Measurements from ENCODE around the gene MEST.

Gene MEST

DNA sequence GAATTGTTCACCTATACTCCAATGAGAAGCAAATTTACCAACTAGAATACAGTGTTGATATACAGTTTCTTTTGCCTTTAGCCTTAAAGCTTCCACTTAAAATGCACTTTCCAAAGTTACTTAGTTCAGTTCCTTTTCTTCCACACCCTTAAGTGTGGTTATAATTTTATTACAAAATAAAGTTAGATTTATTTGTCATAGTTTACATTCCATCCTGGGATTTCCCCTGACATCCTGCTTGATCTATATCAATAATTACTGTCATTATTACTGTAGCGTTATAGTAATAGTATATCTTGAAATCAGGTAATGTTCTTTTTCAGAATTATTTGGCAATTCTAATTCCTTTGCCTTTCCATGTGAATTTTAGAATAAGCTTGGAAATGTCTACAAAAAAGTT is 23.3 kb upstream of the MEST start:
- H3K9ac ChIP-seq (ENCODE audit: low read depth, low read length), result no peak overlapping the region
- H3K4me3 ChIP-seq (ENCODE audit: low read length), result no peak overlapping the region
- no peaks in the 10 kb centered on the region for H3K9me3 ChIP-seq (ENCODE audit: insufficient read depth, low read depth, low read length)
- H3K4me1 ChIP-seq (ENCODE audit: insufficient read depth, low read length), result no peaks in the 10 kb centered on the region
- no peak overlapping the region for H3K27ac ChIP-seq (ENCODE audit: low read length)
- no peaks in the 10 kb centered on the region for H3K27me3 ChIP-seq (ENCODE audit: insufficient read depth, low read length)
- H3K36me3 ChIP-seq (ENCODE audit: insufficient read depth, low read depth, low read length), result no peaks in the 10 kb centered on the region

DNA sequence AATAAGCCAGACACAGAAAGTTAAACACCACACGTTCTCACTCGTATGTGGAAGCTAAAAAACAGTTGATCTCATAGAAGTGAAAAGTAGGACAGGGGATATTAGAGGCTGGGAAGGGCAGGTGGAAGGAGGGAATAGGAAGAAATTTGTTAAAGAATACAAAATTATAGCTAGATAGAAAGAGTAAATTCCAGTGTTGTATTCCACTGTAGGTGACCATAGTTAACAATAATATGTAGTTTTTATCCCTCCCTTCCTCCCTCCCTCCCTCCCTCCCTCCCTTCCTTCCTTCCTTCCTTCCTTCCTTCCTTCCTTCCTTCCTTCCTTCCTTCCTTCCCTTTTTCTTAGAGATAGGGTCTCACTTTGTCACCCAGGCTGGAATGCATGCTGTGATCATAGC is 19.9 kb upstream of the MEST start:
- Histone ChIP-seq H3K27ac (ENCODE audit: low read length) (no peak overlapping the region), H3K4me3 (ENCODE audit: low read length) (no peak overlapping the region), H3K9ac (ENCODE audit: low read depth, low read length) (no peak overlapping the region), H3K27me3 (ENCODE audit: insufficient read depth, low read length) (no peaks in the 10 kb centered on the region), H3K36me3 (ENCODE audit: insufficient read depth, low read depth, low read length) (no peaks in the 10 kb centered on the region), H3K9me3 (ENCODE audit: insufficient read depth, low read depth, low read length) (no peaks in the 10 kb centered on the region), H3K4me1 (ENCODE audit: insufficient read depth, low read length) (peaks cover 4% of the 10 kb centered on the region; the same call in 1 of the 2 replicates)

DNA sequence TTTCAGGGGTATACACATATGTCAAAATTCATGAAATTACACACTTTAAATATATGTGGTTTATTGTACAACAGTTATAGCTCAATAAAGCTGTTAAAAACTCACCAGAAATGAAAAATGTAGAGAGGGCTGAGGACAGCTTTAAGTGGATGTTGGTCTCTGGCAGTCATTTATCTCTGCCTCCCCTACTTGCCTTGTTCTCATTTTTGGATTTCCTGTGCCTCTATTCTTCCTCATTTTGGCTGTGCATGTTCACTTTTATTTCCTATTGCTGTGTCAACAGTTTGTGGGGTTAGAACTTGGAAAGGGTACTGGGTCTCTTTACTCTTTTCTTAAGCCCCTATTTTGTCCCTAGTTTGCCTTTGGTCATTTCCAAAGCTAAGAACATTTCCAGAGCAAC is 18.6 kb upstream of the MEST start:
- H3K4me3 ChIP-seq (ENCODE audit: low read length), result no peak overlapping the region
- peaks cover 8% of the 10 kb centered on the region; the same call in 1 of the 2 replicates for H3K9me3 ChIP-seq (ENCODE audit: insufficient read depth, low read depth, low read length)
- H3K4me1 ChIP-seq (ENCODE audit: insufficient read depth, low read length), result peaks cover 4% of the 10 kb centered on the region; the same call in 1 of the 2 replicates
- H3K36me3 ChIP-seq (ENCODE audit: insufficient read depth, low read depth, low read length), result no peaks in the 10 kb centered on the region
- no peaks in the 10 kb centered on the region for H3K27me3 ChIP-seq (ENCODE audit: insufficient read depth, low read length)
- no peak overlapping the region for H3K9ac ChIP-seq (ENCODE audit: low read depth, low read length)
- no peak overlapping the region for H3K27ac ChIP-seq (ENCODE audit: low read length)

DNA sequence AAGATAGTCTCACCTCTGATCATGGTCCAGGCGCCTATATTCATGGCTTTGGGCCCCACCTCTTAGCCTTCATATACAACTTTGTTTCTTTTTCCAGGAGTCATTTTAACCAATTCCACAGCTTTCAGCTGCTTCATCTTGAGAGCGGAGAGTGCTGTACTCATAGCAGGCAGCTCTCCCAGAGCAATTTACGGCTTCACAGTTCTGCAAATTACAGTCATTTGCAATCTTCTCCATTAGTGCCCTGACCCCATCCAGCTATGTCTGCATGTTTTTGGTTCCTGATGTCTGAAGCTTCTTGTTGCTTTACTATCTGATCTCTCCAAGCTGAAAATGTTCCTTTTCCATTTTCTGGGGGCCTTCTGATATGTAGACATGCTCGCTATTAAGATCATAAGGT is 18.0 kb upstream of the MEST start:
- no peak overlapping the region for H3K27ac ChIP-seq (ENCODE audit: low read length)
- no peak overlapping the region for H3K4me3 ChIP-seq (ENCODE audit: low read length)
- no peaks in the 10 kb centered on the region for H3K36me3 ChIP-seq (ENCODE audit: insufficient read depth, low read depth, low read length)
- no peaks in the 10 kb centered on the region for H3K27me3 ChIP-seq (ENCODE audit: insufficient read depth, low read length)
- H3K4me1 ChIP-seq (ENCODE audit: insufficient read depth, low read length), result peaks cover 4% of the 10 kb centered on the region; the same call in 1 of the 2 replicates
- H3K9ac ChIP-seq (ENCODE audit: low read depth, low read length), result no peak overlapping the region
- H3K9me3 ChIP-seq (ENCODE audit: insufficient read depth, low read depth, low read length), result peaks cover 10% of the 10 kb centered on the region; the same call in 1 of the 2 replicates

DNA sequence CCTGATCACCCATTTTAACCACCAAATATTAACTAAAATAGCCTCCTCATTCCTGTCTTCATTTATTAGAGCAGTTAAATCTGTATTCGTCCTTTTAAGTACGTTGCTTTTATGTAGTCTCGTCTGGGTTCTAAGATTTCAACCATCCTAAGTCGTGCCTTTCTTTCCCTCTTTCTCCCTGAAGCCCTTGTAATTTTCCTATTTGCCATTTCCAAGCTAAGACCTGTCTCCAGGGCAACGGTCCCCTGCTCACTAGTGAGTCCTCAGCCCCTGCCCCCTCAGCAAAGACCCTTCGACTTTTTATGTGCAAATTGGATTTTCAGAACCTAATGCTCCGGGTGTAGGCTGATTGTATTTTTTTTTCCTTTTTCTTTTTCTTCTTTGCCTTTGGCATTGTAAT is 16.1 kb upstream of the MEST start:
- Histone ChIP-seq H3K9ac (ENCODE audit: low read depth, low read length) (no peak overlapping the region), H3K27me3 (ENCODE audit: insufficient read depth, low read length) (no peaks in the 10 kb centered on the region), H3K4me3 (ENCODE audit: low read length) (no peak overlapping the region), H3K4me1 (ENCODE audit: insufficient read depth, low read length) (peaks cover 4% of the 10 kb centered on the region; the same call in 1 of the 2 replicates), H3K36me3 (ENCODE audit: insufficient read depth, low read depth, low read length) (no peaks in the 10 kb centered on the region), H3K9me3 (ENCODE audit: insufficient read depth, low read depth, low read length) (peaks cover 10% of the 10 kb centered on the region; the same call in 1 of the 2 replicates), H3K27ac (ENCODE audit: low read length) (no peak overlapping the region)

DNA sequence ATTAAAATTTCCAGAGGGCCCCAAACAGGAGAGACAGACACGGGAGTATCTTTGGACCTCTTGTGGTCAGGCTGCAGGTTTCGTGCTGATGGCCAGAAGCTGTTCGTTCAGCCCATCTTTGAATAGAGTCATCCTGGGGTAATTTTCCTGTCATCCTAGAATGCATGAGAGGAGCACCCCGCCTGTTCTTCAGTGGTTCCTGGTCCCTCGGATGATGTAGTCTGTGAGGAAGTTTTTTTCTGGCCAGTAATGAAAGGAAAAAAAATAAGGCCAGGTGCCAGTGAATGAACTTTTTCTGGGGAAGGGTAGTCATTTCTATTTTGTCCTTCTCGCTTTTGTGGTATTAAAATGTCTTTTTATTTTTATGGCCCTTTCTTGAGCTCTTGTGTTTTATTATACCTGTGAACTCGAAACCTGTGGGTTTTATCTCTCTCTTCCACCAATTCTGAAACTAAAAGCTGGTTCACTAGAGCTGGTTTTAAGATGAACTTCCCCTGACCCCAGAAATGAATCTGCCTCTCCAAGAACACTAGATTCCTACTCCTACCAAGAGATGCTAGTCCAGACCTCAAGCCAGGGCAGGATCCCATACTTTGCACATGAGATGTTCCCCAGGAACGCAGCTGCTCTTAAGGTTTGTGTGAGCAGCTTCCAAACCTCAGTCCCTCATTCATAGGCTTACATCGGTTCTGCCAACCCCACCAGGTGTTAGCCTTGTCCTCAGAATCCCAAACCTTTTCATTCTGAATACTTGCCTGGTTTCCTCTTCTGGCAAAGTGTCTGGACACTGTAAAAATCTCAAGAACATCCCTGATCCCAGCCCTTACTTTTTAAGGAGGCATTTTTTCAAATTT is 15.4 kb upstream of the MEST start:
- Histone ChIP-seq H3K36me3 (ENCODE audit: insufficient read depth, low read depth, low read length) (no peaks in the 10 kb centered on the region), H3K27me3 (ENCODE audit: insufficient read depth, low read length) (no peaks in the 10 kb centered on the region), H3K9ac (ENCODE audit: low read depth, low read length) (no peak overlapping the region), H3K27ac (ENCODE audit: low read length) (no peak overlapping the region), H3K4me1 (ENCODE audit: insufficient read depth, low read length) (peaks cover 4% of the 10 kb centered on the region; the same call in 1 of the 2 replicates), H3K9me3 (ENCODE audit: insufficient read depth, low read depth, low read length) (peaks cover 10% of the 10 kb centered on the region; the same call in 1 of the 2 replicates), H3K4me3 (ENCODE audit: low read length) (no peak overlapping the region)

DNA sequence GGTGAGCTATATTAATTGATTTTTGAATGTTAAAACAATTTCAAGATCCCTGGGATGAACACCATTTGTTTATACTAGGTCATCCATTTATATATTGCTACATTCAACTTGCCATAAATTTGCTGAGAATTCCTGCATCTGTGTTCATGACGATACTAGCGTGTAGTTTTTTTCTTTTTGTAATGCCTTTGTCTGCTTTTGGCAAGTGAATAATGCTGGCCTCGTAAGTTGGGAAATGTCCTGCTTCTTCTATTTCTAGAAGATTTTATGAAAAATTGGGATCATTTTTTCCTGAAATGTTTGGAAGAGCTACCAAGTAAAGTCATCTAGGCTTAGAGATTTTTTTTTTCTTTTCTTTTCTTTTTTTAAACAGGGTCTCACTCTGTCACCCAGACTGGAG is 12.9 kb upstream of the MEST start:
- no peaks in the 10 kb centered on the region for H3K36me3 ChIP-seq (ENCODE audit: insufficient read depth, low read depth, low read length)
- peaks cover 4% of the 10 kb centered on the region; the same call in 1 of the 2 replicates for H3K4me1 ChIP-seq (ENCODE audit: insufficient read depth, low read length)
- no peak overlapping the region for H3K4me3 ChIP-seq (ENCODE audit: low read length)
- H3K9me3 ChIP-seq (ENCODE audit: insufficient read depth, low read depth, low read length), result peaks cover 10% of the 10 kb centered on the region; the same call in 1 of the 2 replicates
- no peak overlapping the region for H3K27ac ChIP-seq (ENCODE audit: low read length)
- H3K27me3 ChIP-seq (ENCODE audit: insufficient read depth, low read length), result no peaks in the 10 kb centered on the region
- no peak overlapping the region for H3K9ac ChIP-seq (ENCODE audit: low read depth, low read length)

DNA sequence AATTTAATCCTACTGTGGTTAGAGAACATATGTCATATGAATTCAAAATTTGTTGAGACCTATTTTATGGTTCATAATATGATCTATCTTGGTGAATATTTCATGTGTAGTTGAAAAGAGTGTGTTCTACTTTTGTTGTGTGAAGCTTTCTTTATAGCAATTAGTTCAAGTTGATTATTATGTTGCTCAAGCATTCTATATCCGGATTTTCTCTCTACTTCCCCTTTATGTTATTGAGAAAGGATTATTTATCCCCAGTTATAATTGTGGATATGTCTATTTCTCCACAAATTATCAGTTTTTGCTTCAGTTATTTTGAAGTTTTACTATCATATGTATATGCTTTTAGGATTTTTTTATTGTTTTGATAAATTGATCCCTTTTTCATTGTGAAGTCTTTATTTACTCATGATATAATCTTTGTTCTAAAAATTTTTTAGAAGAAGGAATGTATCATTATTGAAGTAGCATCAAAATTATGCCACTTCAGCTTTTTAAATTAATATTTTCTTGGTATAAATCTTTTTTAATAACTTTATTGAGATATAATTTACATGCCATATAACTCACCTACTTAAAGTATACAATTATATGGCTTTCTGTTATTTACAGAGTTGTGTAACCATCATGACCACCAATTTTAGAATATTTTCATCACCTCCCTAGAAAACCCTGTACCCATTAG is 12.0 kb upstream of the MEST start:
- Histone ChIP-seq H3K9ac (ENCODE audit: low read depth, low read length) (no peak overlapping the region), H3K4me3 (ENCODE audit: low read length) (no peak overlapping the region), H3K4me1 (ENCODE audit: insufficient read depth, low read length) (peaks cover 4% of the 10 kb centered on the region; the same call in 1 of the 2 replicates), H3K36me3 (ENCODE audit: insufficient read depth, low read depth, low read length) (no peaks in the 10 kb centered on the region), H3K27me3 (ENCODE audit: insufficient read depth, low read length) (no peaks in the 10 kb centered on the region), H3K27ac (ENCODE audit: low read length) (no peak overlapping the region), H3K9me3 (ENCODE audit: insufficient read depth, low read depth, low read length) (peaks cover 10% of the 10 kb centered on the region; the same call in 1 of the 2 replicates)

DNA sequence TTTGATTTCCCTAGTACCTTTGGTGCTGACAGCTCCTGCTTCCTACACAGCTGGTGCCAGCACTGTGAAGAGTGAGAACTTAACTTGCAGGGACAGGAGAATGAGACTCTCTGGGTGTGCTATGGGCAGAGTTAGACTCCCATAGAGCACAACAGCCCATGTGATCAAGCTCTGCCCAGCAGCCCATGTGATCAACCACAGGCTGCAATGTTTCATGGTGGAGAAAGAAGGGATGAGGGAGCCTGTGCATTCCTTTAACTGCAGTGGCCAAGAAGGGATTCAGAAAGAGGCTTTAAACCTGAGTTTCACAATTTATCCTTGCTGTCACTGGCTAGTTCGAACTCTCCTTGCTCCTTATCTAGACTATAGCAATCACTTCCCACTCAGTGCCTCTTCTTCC is 10.0 kb upstream of the MEST start:
- Histone ChIP-seq H3K27ac (ENCODE audit: low read length) (no peak overlapping the region), H3K9me3 (ENCODE audit: insufficient read depth, low read depth, low read length) (peaks cover 10% of the 10 kb centered on the region; the same call in 1 of the 2 replicates), H3K36me3 (ENCODE audit: insufficient read depth, low read depth, low read length) (no peaks in the 10 kb centered on the region), H3K4me3 (ENCODE audit: low read length) (no peak overlapping the region), H3K4me1 (ENCODE audit: insufficient read depth, low read length) (no peaks in the 10 kb centered on the region), H3K27me3 (ENCODE audit: insufficient read depth, low read length) (no peaks in the 10 kb centered on the region; the same call in 1 of the 2 replicates), H3K9ac (ENCODE audit: low read depth, low read length) (no peak overlapping the region)

DNA sequence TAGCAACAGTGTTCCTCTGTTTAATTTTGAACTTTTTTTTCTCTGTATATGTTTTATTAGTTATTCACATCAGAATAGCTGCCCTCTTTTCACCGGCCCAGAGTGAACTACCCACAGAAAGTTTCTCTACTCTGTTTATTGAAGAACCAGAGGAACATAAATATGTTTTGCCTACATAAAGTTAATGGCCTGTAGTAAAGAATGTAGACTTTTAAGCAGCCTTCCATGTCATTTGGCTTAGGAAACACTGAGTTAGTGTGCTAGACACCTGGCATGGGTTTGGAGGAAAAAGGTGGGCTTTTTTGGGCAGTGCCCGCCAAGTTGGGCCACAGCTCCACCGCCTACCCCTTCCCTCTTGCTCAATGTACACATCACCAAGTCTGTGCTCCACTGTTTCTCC is 8.9 kb upstream of the MEST start:
- Histone ChIP-seq H3K36me3 (ENCODE audit: insufficient read depth, low read depth, low read length) (no peaks in the 10 kb centered on the region), H3K4me3 (ENCODE audit: low read length) (no peak overlapping the region), H3K9ac (ENCODE audit: low read depth, low read length) (no peak overlapping the region), H3K9me3 (ENCODE audit: insufficient read depth, low read depth, low read length) (peaks cover 5% of the 10 kb centered on the region; the same call in 1 of the 2 replicates), H3K4me1 (ENCODE audit: insufficient read depth, low read length) (no peaks in the 10 kb centered on the region), H3K27me3 (ENCODE audit: insufficient read depth, low read length) (no peaks in the 10 kb centered on the region; the same call in 1 of the 2 replicates), H3K27ac (ENCODE audit: low read length) (no peak overlapping the region)

DNA sequence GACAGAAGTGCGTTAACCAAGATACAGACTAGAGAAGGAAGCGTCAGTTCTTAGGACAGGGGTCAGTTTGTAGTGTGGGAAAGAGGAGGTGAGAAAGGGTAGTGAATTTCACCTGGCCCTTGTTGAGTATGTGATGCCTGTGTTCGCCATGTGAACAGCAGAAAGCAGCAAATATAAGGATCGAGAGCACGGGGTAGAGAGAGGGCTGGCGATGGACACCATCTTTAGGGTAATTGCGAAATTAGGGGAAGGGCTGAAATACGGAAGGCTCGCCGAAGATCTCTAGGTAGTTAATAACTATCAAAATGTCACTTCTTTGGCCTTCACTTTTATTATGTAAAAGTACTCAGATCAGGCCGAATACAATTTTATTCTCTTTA is 6.2 kb upstream of the MEST start:
- Histone ChIP-seq H3K4me3 (ENCODE audit: low read length) (no peak overlapping the region), H3K4me1 (ENCODE audit: insufficient read depth, low read length) (0 out of 2 replicates have a peak, but pooled peaks cover 3% of the 10 kb centered on the region), H3K27ac (ENCODE audit: low read length) (no peak overlapping the region), H3K9ac (ENCODE audit: low read depth, low read length) (no peak overlapping the region), H3K36me3 (ENCODE audit: insufficient read depth, low read depth, low read length) (no peaks in the 10 kb centered on the region), H3K27me3 (ENCODE audit: insufficient read depth, low read length) (peaks cover 14% of the 10 kb centered on the region), H3K9me3 (ENCODE audit: insufficient read depth, low read depth, low read length) (no peaks in the 10 kb centered on the region)

Measured in iPS-20b (cell line).